B cell (primary cell): ENCODE data around the gene STK24. TPM values are rescaled to one million over a fixed set of nuclear protein-coding genes. Genes with fewer than 3 reads are reported as not detected.

Experiments
- ATAC-seq: fragments of 200-7000 bp; cut with Tn5 transposase; one replicate; pipeline ENCODE4 v1.10.0; 2021; ENCODE audit warnings: low read depth, mild to moderate bottlenecking, moderate number of reproducible peaks, moderate library complexity
- CTCF ChIA-PET: fragments of 350-600 bp; sonication (Branson Sonifier 250); formaldehyde crosslinking; loops from one replicate; lab custom pipeline; 2021; ENCODE audit warnings: antibody characterized with exemption, inconsistent platforms; lab: Charles Lee
- POLR2A ChIA-PET: fragments of 350-600 bp; sonication (Branson Sonifier 250); formaldehyde crosslinking; loops from one replicate; lab custom pipeline; 2021; ENCODE audit warnings: antibody characterized with exemption; lab: Charles Lee
- DNase-seq: peaks from one replicate; pipeline ENCODE4 v3.0.0; 2013
- H2AFZ ChIP-seq: 2 replicates; pipeline ENCODE4 v1.6.1; 2012; ENCODE audit warnings: mild to moderate bottlenecking, low read depth, low read length; ENCODE audit not compliant: insufficient read depth, poor library complexity, severe bottlenecking
- H3K27ac ChIP-seq, 2 donors: 1 replicate in 1 of 2; 2 replicates in 1 of 2; pipeline ENCODE4 v1.5.1; 2012 to 2013; ENCODE audit warnings: low read length in 2 of 2, mild to moderate bottlenecking in 2 of 2, moderate library complexity in 1 of 2
- H3K27me3 ChIP-seq, 4 experiments: fragments of 200-600 bp in 1 of 4; sonication (generic) in 1 of 4; replicated peaks in 1 of 4; 1 replicate in 2 of 4; 2 replicates in 2 of 4; pipeline versions ENCODE4 v1.6.1 to v1.7.0; 2013 to 2016; ENCODE audit warnings: low read length in 3 of 4, mild to moderate bottlenecking in 2 of 4, mixed read lengths in 1 of 4, moderate library complexity in 1 of 4; ENCODE audit not compliant: insufficient read depth in 4 of 4, control insufficient read depth in 3 of 4; ENCODE audit errors: control extremely low read depth in 1 of 4
- H3K36me3 ChIP-seq, 2 experiments: replicated peaks in 1 of 2; 1 replicate in 1 of 2; 2 replicates in 1 of 2; pipeline versions ENCODE4 v1.6.1 to v1.7.1; 2013; ENCODE audit warnings: low read length in 1 of 2; ENCODE audit not compliant: insufficient read depth in 2 of 2, control insufficient read depth in 1 of 2; ENCODE audit errors: control extremely low read depth in 1 of 2, extremely low read depth in 1 of 2
- H3K4me1 ChIP-seq, 2 donors: fragments of 200-600 bp in 1 of 2; sonication (generic) in 1 of 2; 1 replicate in 1 of 2; 2 replicates in 1 of 2; pipeline versions ENCODE4 v1.5.1 to v1.6.1; 2013 to 2017; ENCODE audit warnings: low read length in 2 of 2; ENCODE audit not compliant: control insufficient read depth in 2 of 2, insufficient read depth in 2 of 2
- H3K4me2 ChIP-seq: replicated peaks from 2 replicates; pipeline ENCODE3; 2012; ENCODE audit warnings: mild to moderate bottlenecking, low read depth, low read length; ENCODE audit not compliant: poor library complexity, severe bottlenecking
- H3K4me3 ChIP-seq, 5 experiments: fragments of 200-600 bp in 1 of 5; sonication (generic) in 1 of 5; 1 replicate in 3 of 5; 2 replicates in 2 of 5; pipeline versions ENCODE4 v1.5.1 to v1.7.0; 2011 to 2016; ENCODE audit warnings: low read length in 4 of 5, mild to moderate bottlenecking in 4 of 5, low read depth in 2 of 5, control low read depth in 1 of 5, moderate library complexity in 1 of 5; ENCODE audit not compliant: insufficient read depth in 1 of 5; ENCODE audit errors: control extremely low read depth in 1 of 5, extremely low read depth in 1 of 5
- H3K79me2 ChIP-seq: fragments of 200-600 bp; sonication (generic); one replicate; pipeline ENCODE4 v1.6.0; 2016; ENCODE audit warnings: low read length; ENCODE audit not compliant: control insufficient read depth, insufficient read depth
- H3K9ac ChIP-seq: fragments of 200-600 bp; sonication (generic); 2 replicates; pipeline ENCODE4 v1.6.1; 2017; ENCODE audit warnings: mild to moderate bottlenecking, low read length, moderate library complexity
- H3K9me3 ChIP-seq, 3 donors: one replicate each; pipeline versions ENCODE4 v1.6.1 to v1.7.1; 2013; ENCODE audit warnings: low read length in 2 of 3; ENCODE audit not compliant: control insufficient read depth in 2 of 3, insufficient read depth in 1 of 3; ENCODE audit errors: control extremely low read depth in 1 of 3
- H4K20me1 ChIP-seq: 2 replicates; pipeline ENCODE4 v1.6.0; 2012; ENCODE audit warnings: mild to moderate bottlenecking, low read length; ENCODE audit not compliant: insufficient read depth, control insufficient read depth, poor library complexity, severe bottlenecking
- H3K27ac Mint-ChIP-seq: one replicate; pipeline ENCODE4 v1.8.0; 2021; ENCODE audit warnings: mixed read lengths
- H3K27me3 Mint-ChIP-seq: one replicate; pipeline ENCODE4 v1.8.0; 2021; ENCODE audit warnings: mixed read lengths
- H3K4me1 Mint-ChIP-seq: one replicate; pipeline ENCODE4 v1.8.0; 2021; ENCODE audit warnings: mixed read lengths
- H3K4me3 Mint-ChIP-seq: one replicate; pipeline ENCODE4 v1.8.0; 2021; ENCODE audit warnings: mixed read lengths
- H3K9me3 Mint-ChIP-seq: one replicate; pipeline ENCODE4 v1.8.0; 2022; ENCODE audit warnings: mixed read lengths; ENCODE audit not compliant: insufficient read depth
- CTCF ChIP-seq: fragments of 200-600 bp; IDR thresholded peaks from one replicate; pipeline ENCODE4 v1.8.0; 2022; ENCODE audit warnings: antibody characterized with exemption, mild to moderate bottlenecking
- EZH2 ChIP-seq: IDR thresholded peaks from 2 replicates; pipeline ENCODE4 v1.6.1; 2012; ENCODE audit warnings: borderline replicate concordance, low read depth, mild to moderate bottlenecking, moderate library complexity, low read length; ENCODE audit not compliant: insufficient read depth, poor library complexity, severe bottlenecking
- WGBS: methylation state at CpG from one replicate; pipeline ENCODE4 v1.1.5; 2013; ENCODE audit warnings: missing lambda C conversion rate; ENCODE audit not compliant: insufficient coverage; 5-methylcytosine and 5-hydroxymethylcytosine counted together
- intact Hi-C: fragments of 100-400 bp; cut with micrococcal nuclease; formaldehyde crosslinking; loops from one replicate; pipeline ENCODE4 v1.10.0; 2022
- polyA plus RNA-seq: library from polyadenylated mRNA; depleted of rRNA; stranded (reverse); fragments of >200 nt; gene quantifications from 2 replicates; pipeline ENCODE4 v1.2.3, GENCODE V29; 2012
- total RNA-seq, 2 donors: library from RNA; stranded (reverse); fragments of 120-200 nt in 1 of 2; gene quantifications; 1 replicate in 1 of 2; 2 replicates in 1 of 2; pipeline versions ENCODE4 v1.2.3 to v1.2.4, GENCODE V29; 2013 to 2022

Gene STK24
- total and polyA plus RNA-seq, 2 donors (not counting 1 experiment from before 2014, with no cell fraction given), result 47.2 to 117 TPM

DNA sequence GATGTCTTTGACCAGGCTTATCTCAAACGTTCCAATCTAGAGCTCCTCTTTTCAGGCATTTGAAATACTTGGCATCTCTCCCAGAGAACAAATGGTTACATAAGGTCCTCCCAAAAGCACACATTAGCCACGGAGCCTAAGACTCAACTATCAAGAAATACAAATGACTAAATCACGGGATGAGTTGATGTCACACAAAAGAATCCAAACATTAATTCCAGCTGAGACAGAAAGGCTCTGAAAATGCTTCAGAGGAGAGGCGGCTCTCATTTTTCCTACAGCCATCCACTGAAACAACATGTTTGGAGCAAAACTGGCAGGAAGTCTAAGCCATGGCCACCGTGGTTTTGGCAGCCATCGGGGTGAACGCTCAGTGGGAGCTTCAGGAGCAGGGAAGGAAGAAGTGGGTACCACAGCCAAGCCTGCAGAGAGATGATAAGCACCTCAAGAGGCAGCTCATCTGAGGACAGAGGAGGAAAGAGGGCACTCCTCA lies 122.5 kb downstream of the STK24 start:
- H4K20me1 ChIP-seq, result peaks cover 14% of the 10 kb centered on the region
- no peak overlapping the region for H3K4me2 ChIP-seq
- Mint-ChIP-seq H3K4me3 (no peak overlapping the region), H3K27me3 (no peaks in the 10 kb centered on the region), H3K4me1 (peaks cover 1% of the 10 kb centered on the region), H3K9me3 (no peaks in the 10 kb centered on the region), H3K27ac (no peak overlapping the region)
- peak overlapping the region in 1 of 2 donors; percentile 2 for H3K27ac ChIP-seq
- H3K36me3 ChIP-seq, result peaks cover 3 to 84% of the 10 kb centered on the region in 2 experiments
- H3K79me2 ChIP-seq, result no peaks in the 10 kb centered on the region
- intact Hi-C loops, result no loop called here
- no peaks in the 10 kb centered on the region for H3K4me1 ChIP-seq
- H3K4me3 ChIP-seq, result no peak overlapping the region
- no peak overlapping the region for H3K9ac ChIP-seq
- no peaks in the 10 kb centered on the region for H3K9me3 ChIP-seq
- TF ChIP-seq EZH2 (no peak), CTCF (no peak)
- ATAC-seq, result no peak
- no peak for DNase-seq
- no peak overlapping the region for H2AFZ ChIP-seq
- no peaks in the 10 kb centered on the region for H3K27me3 ChIP-seq
- ChIA-PET POLR2A (no interaction called here), CTCF (interaction anchor here (0.7 to 3.8 kb wide), 3 partner anchors 8 to 219 kb away, joined by 3 to 29 read pairs (median 12); no protein-coding TSS in a partner anchor)
- 54% methylated on average over 7 of the region's 7 CpGs for WGBS
